SK-N-SH treated with all-trans-retinoic acid at 6 μM for 48 hours (cell line): ENCODE data around the gene SHANK1.
A peak's percentile ranks its signal among the peaks of the same experiment; 100 is the strongest.

Experiments
- ATAC-seq: fragments of 200-7000 bp; cut with Tn5 transposase; 3 replicates; pipeline ENCODE4 v1.9.1; 2020; ENCODE audit warnings: mild to moderate bottlenecking, moderate library complexity
- ARNTL ChIP-seq: fragments of 450-650 bp; formaldehyde crosslinking; IDR thresholded peaks from 2 replicates; pipeline ENCODE4 v1.5.0; 2020; ENCODE audit warnings: low read depth, mild to moderate bottlenecking, moderate library complexity, borderline replicate concordance
- BACH2 ChIP-seq: fragments of 250-450 bp; sonication (Bioruptor Pico); IDR thresholded peaks from 2 replicates; pipeline ENCODE4 v1.9.0; 2021; ENCODE audit warnings: mild to moderate bottlenecking, borderline replicate concordance
- CREB5 ChIP-seq: fragments of 250-450 bp; sonication (Bioruptor Pico); IDR thresholded peaks from 2 replicates; pipeline ENCODE4 v1.5.1; 2020; ENCODE audit warnings: low read depth, mild to moderate bottlenecking, moderate library complexity
- ESRRG ChIP-seq: fragments of 250-450 bp; sonication (Bioruptor Pico); IDR thresholded peaks from 2 replicates; pipeline ENCODE4 v1.6.1; 2021; ENCODE audit warnings: mild to moderate bottlenecking
- GLIS3 ChIP-seq: fragments of 250-450 bp; sonication (Bioruptor Pico); IDR thresholded peaks from 2 replicates; pipeline ENCODE4 v1.5.0; 2020; ENCODE audit warnings: mild to moderate bottlenecking, moderate library complexity
- ISL1 ChIP-seq: fragments of 250-450 bp; sonication (Bioruptor Pico); IDR thresholded peaks from 2 replicates; pipeline ENCODE4 v2.1.2; 2022; ENCODE audit warnings: mild to moderate bottlenecking, moderate library complexity
- OSR1 ChIP-seq: fragments of 250-450 bp; sonication (Bioruptor Pico); IDR thresholded peaks from 2 replicates; pipeline ENCODE4 v1.8.0; 2022; ENCODE audit warnings: moderate library complexity, mild to moderate bottlenecking, inconsistent platforms
- PATZ1 ChIP-seq: fragments of 250-450 bp; sonication (Bioruptor Pico); IDR thresholded peaks from 2 replicates; pipeline ENCODE4 v1.8.0; 2020; ENCODE audit warnings: mild to moderate bottlenecking, moderate library complexity, borderline replicate concordance
- RARB ChIP-seq: fragments of 250-450 bp; sonication (Bioruptor Pico); IDR thresholded peaks from 2 replicates; pipeline ENCODE4 v1.8.0; 2021; ENCODE audit warnings: mild to moderate bottlenecking, moderate library complexity
- SNAI2 ChIP-seq: fragments of 250-450 bp; sonication (Bioruptor Pico); IDR thresholded peaks from 2 replicates; pipeline ENCODE4 v1.5.0; 2020; ENCODE audit warnings: mild to moderate bottlenecking, moderate library complexity
- TCF4 ChIP-seq: fragments of 250-450 bp; sonication (Bioruptor Pico); IDR thresholded peaks from 2 replicates; pipeline ENCODE4 v1.8.0; 2021; ENCODE audit warnings: mild to moderate bottlenecking, moderate library complexity, borderline replicate concordance
- TOX ChIP-seq: fragments of 250-450 bp; sonication (Bioruptor Pico); IDR thresholded peaks from 2 replicates; pipeline ENCODE4 v1.8.0; 2021; ENCODE audit warnings: mild to moderate bottlenecking, moderate library complexity, borderline replicate concordance
- TSHZ2 ChIP-seq: fragments of 250-450 bp; sonication (Bioruptor Pico); IDR thresholded peaks from 2 replicates; pipeline ENCODE4 v1.5.0; 2020; ENCODE audit warnings: mild to moderate bottlenecking, moderate library complexity
- ZFP3 ChIP-seq: fragments of 250-450 bp; sonication (Bioruptor Pico); IDR thresholded peaks from 2 replicates; pipeline ENCODE4 v1.5.0; 2020; ENCODE audit warnings: mild to moderate bottlenecking, moderate library complexity
- ZFP30 ChIP-seq: fragments of 450-650 bp; formaldehyde crosslinking; IDR thresholded peaks from 2 replicates; pipeline ENCODE4 v1.5.0; 2022; ENCODE audit warnings: mild to moderate bottlenecking, moderate library complexity
- ZNF70 ChIP-seq: fragments of 450-650 bp; formaldehyde crosslinking; IDR thresholded peaks from 2 replicates; pipeline ENCODE4 v1.5.0; 2020; ENCODE audit warnings: mild to moderate bottlenecking, moderate library complexity
- ZNF8 ChIP-seq: fragments of 450-650 bp; formaldehyde crosslinking; IDR thresholded peaks from 2 replicates; pipeline ENCODE4 v1.5.0; 2020; ENCODE audit warnings: mild to moderate bottlenecking, moderate library complexity
- TF ChIP-seq, protein P1 (sequence below): fragments of 250-450 bp; sonication (Bioruptor Pico); IDR thresholded peaks from 2 replicates; pipeline ENCODE4 v1.8.0; 2021; ENCODE audit warnings: low read depth, mild to moderate bottlenecking, moderate library complexity, borderline replicate concordance
- TF ChIP-seq, protein P2 (sequence below): fragments of 250-450 bp; sonication (Bioruptor Pico); IDR thresholded peaks from 2 replicates; pipeline ENCODE4 v1.5.1; 2021; ENCODE audit warnings: mild to moderate bottlenecking, moderate library complexity

Gene SHANK1

GRCh38 chr19:50629194-50629593 is 90.4 kb downstream of the SHANK1 start (continued):
- TF ChIP-seq, protein P1, sequence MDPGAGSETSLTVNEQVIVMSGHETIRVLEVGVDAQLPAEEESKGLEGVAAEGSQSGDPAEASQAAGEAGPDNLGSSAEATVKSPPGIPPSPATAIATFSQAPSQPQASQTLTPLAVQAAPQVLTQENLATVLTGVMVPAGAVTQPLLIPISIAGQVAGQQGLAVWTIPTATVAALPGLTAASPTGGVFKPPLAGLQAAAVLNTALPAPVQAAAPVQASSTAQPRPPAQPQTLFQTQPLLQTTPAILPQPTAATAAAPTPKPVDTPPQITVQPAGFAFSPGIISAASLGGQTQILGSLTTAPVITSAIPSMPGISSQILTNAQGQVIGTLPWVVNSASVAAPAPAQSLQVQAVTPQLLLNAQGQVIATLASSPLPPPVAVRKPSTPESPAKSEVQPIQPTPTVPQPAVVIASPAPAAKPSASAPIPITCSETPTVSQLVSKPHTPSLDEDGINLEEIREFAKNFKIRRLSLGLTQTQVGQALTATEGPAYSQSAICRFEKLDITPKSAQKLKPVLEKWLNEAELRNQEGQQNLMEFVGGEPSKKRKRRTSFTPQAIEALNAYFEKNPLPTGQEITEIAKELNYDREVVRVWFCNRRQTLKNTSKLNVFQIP (CRISPR knock-in tag): no peak
- TF ChIP-seq OSR1 (CRISPR knock-in tag) (no peak), TSHZ2 (CRISPR knock-in tag) (no peak), SNAI2 (no peak), TCF4 (CRISPR knock-in tag) (no peak), GLIS3 (CRISPR knock-in tag) (no peak)

DNA sequence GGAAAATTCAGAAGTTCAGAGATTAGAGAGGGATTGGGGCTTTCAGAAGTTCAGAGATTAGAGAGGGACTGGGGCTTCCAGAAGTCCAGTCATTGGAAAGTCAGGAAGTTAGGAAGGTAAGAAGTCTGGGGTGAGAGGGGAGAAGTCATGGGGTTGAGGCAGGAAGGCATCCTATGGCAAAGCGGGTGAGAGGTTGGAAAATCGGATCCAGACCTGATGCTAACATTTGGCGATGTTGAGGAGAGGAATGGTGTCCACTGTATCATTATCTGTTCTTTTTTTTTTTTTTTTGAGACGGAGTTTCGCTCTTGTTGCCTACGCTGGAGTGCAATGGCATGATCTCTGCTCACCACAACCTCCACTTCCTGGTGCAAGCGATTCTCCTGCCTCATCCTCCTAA is 91.1 kb downstream of the SHANK1 start:
- no peak for ATAC-seq
- TF ChIP-seq TCF4 (CRISPR knock-in tag) (no peak), ZNF8 (CRISPR knock-in tag) (no peak), OSR1 (CRISPR knock-in tag) (no peak), TOX (CRISPR knock-in tag) (no peak), RARB (CRISPR knock-in tag) (no peak), ARNTL (CRISPR knock-in tag) (no peak), ZFP30 (CRISPR knock-in tag) (no peak)

- ATAC-seq: no peak
- TF ChIP-seq ESRRG (CRISPR knock-in tag): no peak
- no peak for TF ChIP-seq TSHZ2 (CRISPR knock-in tag)
- TF ChIP-seq ZFP30 (CRISPR knock-in tag): no peak
- no peak for TF ChIP-seq ZNF70 (CRISPR knock-in tag)
- no peak for TF ChIP-seq TCF4 (CRISPR knock-in tag)
- no peak for TF ChIP-seq ISL1 (CRISPR knock-in tag)
- no peak for TF ChIP-seq ZFP3 (CRISPR knock-in tag)
- TF ChIP-seq OSR1 (CRISPR knock-in tag): no peak
- no peak for TF ChIP-seq BACH2
- no peak for TF ChIP-seq RARB (CRISPR knock-in tag)
Observed at GRCh38 chr19:50628146-50628545, 91.5 kb downstream of the SHANK1 start.

DNA sequence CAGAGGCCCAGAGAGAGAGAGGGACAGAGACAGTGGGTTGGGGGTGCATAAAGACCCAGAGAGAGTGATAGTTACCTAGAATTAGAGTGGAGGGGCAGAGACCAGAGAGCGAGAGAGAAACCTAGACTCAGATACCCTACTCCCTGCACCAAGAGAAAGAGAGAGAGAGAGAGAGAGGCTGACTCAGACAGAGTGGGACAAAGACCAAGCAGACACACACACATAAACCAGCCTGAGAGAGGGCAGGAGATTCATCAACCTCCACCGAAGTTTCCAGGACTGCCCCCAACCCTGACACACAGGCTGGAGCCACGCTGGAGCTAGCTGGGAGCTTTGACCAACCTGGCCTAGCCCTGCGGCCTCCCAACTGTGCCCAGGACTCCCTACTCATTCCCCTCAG is 92.8 kb downstream of the SHANK1 start:
- ATAC-seq: peak; percentile 30; the same call in 2 of the 3 replicates
- TF ChIP-seq CREB5 (CRISPR knock-in tag): no peak
- TF ChIP-seq ESRRG (CRISPR knock-in tag): no peak
- TF ChIP-seq TSHZ2 (CRISPR knock-in tag): no peak
- TF ChIP-seq OSR1 (CRISPR knock-in tag): no peak
- TF ChIP-seq, protein P2, sequence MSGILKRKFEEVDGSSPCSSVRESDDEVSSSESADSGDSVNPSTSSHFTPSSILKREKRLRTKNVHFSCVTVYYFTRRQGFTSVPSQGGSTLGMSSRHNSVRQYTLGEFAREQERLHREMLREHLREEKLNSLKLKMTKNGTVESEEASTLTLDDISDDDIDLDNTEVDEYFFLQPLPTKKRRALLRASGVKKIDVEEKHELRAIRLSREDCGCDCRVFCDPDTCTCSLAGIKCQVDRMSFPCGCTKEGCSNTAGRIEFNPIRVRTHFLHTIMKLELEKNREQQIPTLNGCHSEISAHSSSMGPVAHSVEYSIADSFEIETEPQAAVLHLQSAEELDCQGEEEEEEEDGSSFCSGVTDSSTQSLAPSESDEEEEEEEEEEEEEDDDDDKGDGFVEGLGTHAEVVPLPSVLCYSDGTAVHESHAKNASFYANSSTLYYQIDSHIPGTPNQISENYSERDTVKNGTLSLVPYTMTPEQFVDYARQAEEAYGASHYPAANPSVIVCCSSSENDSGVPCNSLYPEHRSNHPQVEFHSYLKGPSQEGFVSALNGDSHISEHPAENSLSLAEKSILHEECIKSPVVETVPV: no peak
- no peak for TF ChIP-seq ISL1 (CRISPR knock-in tag)
- no peak for TF ChIP-seq PATZ1 (CRISPR knock-in tag)
